Measurements from ENCODE around the gene ENTPD8.
"Not testable (repeated sequence)": the region's sequence is repeated elsewhere in the genome, so short reads cannot be mapped to it uniquely, and the experiment has no call there.

Gene ENTPD8

DNA sequence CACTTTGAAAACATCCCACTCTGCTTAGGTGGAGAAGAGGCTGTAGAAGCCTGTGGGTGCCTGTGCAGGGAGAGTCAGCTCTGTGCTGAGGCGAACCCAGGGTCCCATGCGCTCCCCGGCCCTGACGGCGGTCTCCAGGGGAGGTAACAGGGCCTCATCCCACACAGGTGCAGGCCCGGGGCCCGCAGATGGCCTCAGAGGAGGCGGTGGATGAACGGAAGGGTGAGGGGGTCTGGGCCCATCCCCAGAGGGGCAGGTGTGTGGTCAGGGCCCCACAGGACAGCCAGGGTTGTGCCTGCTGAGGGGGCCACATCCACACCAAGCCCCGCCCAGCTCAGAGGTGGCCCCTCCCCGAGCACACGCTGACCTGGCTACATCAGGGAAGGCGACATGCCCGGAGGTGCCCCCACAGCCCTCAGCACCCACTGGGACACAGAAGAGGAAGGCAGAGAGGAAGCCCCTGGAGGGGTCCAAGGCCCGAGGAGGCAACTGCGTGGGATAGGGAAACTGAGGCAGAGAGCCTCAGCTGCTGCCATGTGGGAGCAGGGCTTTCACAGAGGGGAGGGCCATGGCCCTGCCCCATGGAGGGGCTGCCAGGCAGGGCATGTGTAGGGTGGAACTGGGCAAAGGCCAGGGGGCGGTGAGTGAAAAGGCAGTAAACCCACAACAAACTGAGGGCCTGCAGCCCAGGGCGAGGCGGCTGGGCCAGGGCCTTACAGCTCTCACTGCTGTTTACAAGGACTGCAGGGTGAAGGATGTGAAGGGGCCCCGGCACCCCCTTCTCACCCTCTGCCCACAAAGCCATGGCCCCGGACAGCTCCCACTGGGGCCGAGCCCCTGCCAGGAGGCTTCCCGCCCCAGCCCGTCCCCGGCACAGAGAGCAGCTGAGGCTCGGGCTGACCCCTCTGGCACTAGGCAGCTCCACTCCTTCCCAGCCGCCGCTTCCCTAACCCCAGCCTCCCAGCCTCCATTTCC is 47.7 kb downstream of the ENTPD8 start:
- DNase-seq (ENCODE audit: insufficient read length, low spot score) (no peak), FAIRE-seq (no peak)
- no peak for TF ChIP-seq POLR2A (IDR thresholded peaks at IDR 0.05; ENCODE audit: low read depth, low read length)

GRCh38 chr9:137392232-137393007 is 48.7 kb downstream of the ENTPD8 start:
- no peak for TF ChIP-seq POLR2A (IDR thresholded peaks at IDR 0.05; ENCODE audit: low read depth, low read length)
- DNase-seq (ENCODE audit: insufficient read length, low spot score) (no peak), FAIRE-seq (no peak)

GRCh38 chr9:137391411-137391754 is 49.8 kb downstream of the ENTPD8 start:
- FAIRE-seq (no peak), DNase-seq (ENCODE audit: insufficient read length, low spot score) (no peak)
- TF ChIP-seq POLR2A (IDR thresholded peaks at IDR 0.05; ENCODE audit: low read depth, low read length) = no peak

GRCh38 chr9:137390553-137391410 is 50.4 kb downstream of the ENTPD8 start:
- no peak for TF ChIP-seq POLR2A (IDR thresholded peaks at IDR 0.05; ENCODE audit: low read depth, low read length)
- FAIRE-seq (no peak), DNase-seq (ENCODE audit: insufficient read length, low spot score) (no peak)

GRCh38 chr9:137389428-137389746 is 51.8 kb downstream of the ENTPD8 start:
- no peak for FAIRE-seq
- TF ChIP-seq POLR2A (IDR thresholded peaks at IDR 0.05; ENCODE audit: low read depth, low read length) = no peak
- DNase-seq (ENCODE audit: insufficient read length, low spot score) = no peak

DNA sequence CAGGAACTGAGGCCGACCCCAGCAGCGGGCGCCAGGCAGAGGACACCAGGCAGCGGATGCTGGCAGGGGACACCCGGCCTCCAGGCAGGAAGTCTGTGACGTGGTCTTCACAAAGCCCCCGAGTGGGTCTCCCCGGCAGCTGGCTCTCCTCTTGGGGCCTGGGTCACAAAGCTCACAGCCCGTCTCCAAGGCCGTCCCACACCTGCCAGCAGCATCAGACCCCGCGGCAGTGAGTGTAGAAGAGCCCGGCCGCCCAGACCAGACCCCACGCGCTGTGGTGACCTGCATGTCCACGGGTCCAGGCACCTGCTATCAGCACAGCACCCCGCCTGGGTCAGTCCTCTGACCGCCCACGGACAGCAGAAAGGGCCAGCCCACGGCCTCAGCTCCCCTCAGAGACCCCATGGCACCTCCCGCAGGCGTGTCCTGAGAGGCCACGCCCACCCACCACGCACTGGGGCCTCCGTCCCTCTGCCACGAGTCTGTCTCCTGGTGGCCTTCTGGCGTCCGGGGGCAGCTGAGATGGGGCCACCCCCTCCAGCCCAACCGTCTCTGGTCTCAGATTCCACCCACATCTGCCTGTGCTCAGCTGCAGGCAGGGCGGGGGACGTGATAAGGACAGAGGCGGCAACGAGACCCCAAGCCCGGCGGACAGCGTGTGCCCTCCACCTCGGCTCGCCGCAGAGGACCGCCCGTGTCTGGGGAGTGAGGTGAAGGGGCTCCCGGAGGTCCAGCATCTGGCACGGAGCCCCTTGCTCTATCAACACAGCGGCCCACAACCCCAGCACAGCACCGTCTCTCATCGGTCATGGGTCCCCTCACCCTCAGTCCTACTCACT is 52.3 kb downstream of the ENTPD8 start:
- TF ChIP-seq POLR2A (IDR thresholded peaks at IDR 0.05; ENCODE audit: low read depth, low read length) = no peak
- no peak for FAIRE-seq

GRCh38 chr9:137387891-137388560 is 53.1 kb downstream of the ENTPD8 start:
- no peak for DNase-seq (ENCODE audit: insufficient read length, low spot score)
- TF ChIP-seq POLR2A (IDR thresholded peaks at IDR 0.05; ENCODE audit: low read depth, low read length) = no peak
- FAIRE-seq = no peak

More for the DNA sequence above, 52.3 kb downstream of the ENTPD8 start:
- no peak for DNase-seq (ENCODE audit: insufficient read length, low spot score)

GRCh38 chr9:137387114-137387890 is 53.9 kb downstream of the ENTPD8 start:
- FAIRE-seq (no peak), DNase-seq (ENCODE audit: insufficient read length, low spot score) (no peak)
- no peak for TF ChIP-seq POLR2A (IDR thresholded peaks at IDR 0.05; ENCODE audit: low read depth, low read length)

GRCh38 chr9:137386507-137387113 is 54.5 kb downstream of the ENTPD8 start:
- not testable (repeated sequence) for FAIRE-seq; DNase-seq (ENCODE audit: insufficient read length, low spot score)

- TF ChIP-seq POLR2A (IDR thresholded peaks at IDR 0.05; ENCODE audit: low read depth, low read length) = no peak
- DNase-seq (ENCODE audit: insufficient read length, low spot score) (no peak), FAIRE-seq (no peak)
Measured at GRCh38 chr9:137385061-137385655, 56.0 kb downstream of the ENTPD8 start.

Data from H54 (cell line).